ENCODE data around the gene MAP3K14. TPM values are rescaled to one million over a fixed set of nuclear protein-coding genes. Genes with fewer than 3 reads are reported as not detected.

Gene MAP3K14
- total RNA-seq, result 1.9 and 3.6 TPM in 2 replicates

GRCh38 chr17:45316434-45317110 is at the start of gene MAP3K14:
MAP3K14 (minus strand) TSS chr17:45317020; CDS start chr17:45290745, 26,275 bp downstream.

GRCh38 chr17:45261577-45262515 is 55.0 kb downstream of the MAP3K14 start, which contains the start of gene SPATA32:
SPATA32 (minus strand) TSS chr17:45262094; CDS start chr17:45262016, 78 bp downstream.

GRCh38 chr17:45221081-45222013 is 95.5 kb downstream of the MAP3K14 start, which contains the start of gene FMNL1:
FMNL1 (plus strand) TSS chr17:45221885; CDS start chr17:45222125, 240 bp downstream.

Other genes starting within 250 kb of the MAP3K14 start
- 10.2 and 31.5 TPM in 2 replicates for gene PLCD3, start 184.5 kb downstream of the MAP3K14 start, total RNA-seq
- 2.6 and 3.9 TPM in 2 replicates for gene ACBD4, start 181.3 kb downstream of the MAP3K14 start, total RNA-seq
- 5.8 and 8.6 TPM in 2 replicates for gene HEXIM1, start 168.5 kb downstream of the MAP3K14 start, total RNA-seq
- gene HEXIM2, start 155.1 kb downstream of the MAP3K14 start, total RNA-seq, result 3.3 and 4.4 TPM in 2 replicates
- 2.3 and 2.7 TPM in 2 replicates for gene FMNL1, start 95.1 kb downstream of the MAP3K14 start, total RNA-seq
- gene SPATA32, start 54.9 kb downstream of the MAP3K14 start, total RNA-seq, result not detected in 2 replicates
- 20.9 and 34.3 TPM in 2 replicates for gene ARHGAP27, start 115.8 kb upstream of the MAP3K14 start, total RNA-seq
- gene PLEKHM1, start 173.7 kb upstream of the MAP3K14 start, total RNA-seq, result 10.0 and 32.0 TPM in 2 replicates

All from bladder microvascular endothelial cell (primary cell).